Upper lobe of left lung (tissue), 4 donors: ENCODE data around the gene PGBD5.

Source experiments
- POLR2AphosphoS5 ChIP-seq, 2 donors: sonication (generic); formaldehyde crosslinking; IDR thresholded peaks; one replicate each; pipeline ENCODE4 v1.5.1; 2017; ENCODE audit warnings: antibody characterized with exemption in 2 of 2
- TF ChIP-seq, protein P1 (sequence below), 6 experiments: fragments of 450-650 bp in 4 of 6; fragments of 200-600 bp in 2 of 6; sonication (generic) in 2 of 6; IDR thresholded peaks; one replicate each; pipeline ENCODE4 v1.5.1; 2016 to 2019; ENCODE audit warnings: antibody characterized with exemption in 6 of 6

GRCh38 chr1:230414694-230415093, 11.4 kb downstream of the PGBD5 start:
- TF ChIP-seq POLR2AphosphoS5 (IDR thresholded peaks at IDR 0.05): no peak
- TF ChIP-seq, protein P1, sequence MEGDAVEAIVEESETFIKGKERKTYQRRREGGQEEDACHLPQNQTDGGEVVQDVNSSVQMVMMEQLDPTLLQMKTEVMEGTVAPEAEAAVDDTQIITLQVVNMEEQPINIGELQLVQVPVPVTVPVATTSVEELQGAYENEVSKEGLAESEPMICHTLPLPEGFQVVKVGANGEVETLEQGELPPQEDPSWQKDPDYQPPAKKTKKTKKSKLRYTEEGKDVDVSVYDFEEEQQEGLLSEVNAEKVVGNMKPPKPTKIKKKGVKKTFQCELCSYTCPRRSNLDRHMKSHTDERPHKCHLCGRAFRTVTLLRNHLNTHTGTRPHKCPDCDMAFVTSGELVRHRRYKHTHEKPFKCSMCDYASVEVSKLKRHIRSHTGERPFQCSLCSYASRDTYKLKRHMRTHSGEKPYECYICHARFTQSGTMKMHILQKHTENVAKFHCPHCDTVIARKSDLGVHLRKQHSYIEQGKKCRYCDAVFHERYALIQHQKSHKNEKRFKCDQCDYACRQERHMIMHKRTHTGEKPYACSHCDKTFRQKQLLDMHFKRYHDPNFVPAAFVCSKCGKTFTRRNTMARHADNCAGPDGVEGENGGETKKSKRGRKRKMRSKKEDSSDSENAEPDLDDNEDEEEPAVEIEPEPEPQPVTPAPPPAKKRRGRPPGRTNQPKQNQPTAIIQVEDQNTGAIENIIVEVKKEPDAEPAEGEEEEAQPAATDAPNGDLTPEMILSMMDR (IDR thresholded peaks at IDR 0.05): no peak
